ENCODE results near the gene GRIPAP1. TPM values are rescaled to one million over a fixed set of nuclear protein-coding genes. Genes with fewer than 3 reads are reported as not detected.
A peak's percentile ranks its signal among the peaks of the same experiment; 100 is the strongest.

GRIPAP1 gene
- total RNA-seq = 15.8 and 24.6 TPM in 2 replicates

DNA sequence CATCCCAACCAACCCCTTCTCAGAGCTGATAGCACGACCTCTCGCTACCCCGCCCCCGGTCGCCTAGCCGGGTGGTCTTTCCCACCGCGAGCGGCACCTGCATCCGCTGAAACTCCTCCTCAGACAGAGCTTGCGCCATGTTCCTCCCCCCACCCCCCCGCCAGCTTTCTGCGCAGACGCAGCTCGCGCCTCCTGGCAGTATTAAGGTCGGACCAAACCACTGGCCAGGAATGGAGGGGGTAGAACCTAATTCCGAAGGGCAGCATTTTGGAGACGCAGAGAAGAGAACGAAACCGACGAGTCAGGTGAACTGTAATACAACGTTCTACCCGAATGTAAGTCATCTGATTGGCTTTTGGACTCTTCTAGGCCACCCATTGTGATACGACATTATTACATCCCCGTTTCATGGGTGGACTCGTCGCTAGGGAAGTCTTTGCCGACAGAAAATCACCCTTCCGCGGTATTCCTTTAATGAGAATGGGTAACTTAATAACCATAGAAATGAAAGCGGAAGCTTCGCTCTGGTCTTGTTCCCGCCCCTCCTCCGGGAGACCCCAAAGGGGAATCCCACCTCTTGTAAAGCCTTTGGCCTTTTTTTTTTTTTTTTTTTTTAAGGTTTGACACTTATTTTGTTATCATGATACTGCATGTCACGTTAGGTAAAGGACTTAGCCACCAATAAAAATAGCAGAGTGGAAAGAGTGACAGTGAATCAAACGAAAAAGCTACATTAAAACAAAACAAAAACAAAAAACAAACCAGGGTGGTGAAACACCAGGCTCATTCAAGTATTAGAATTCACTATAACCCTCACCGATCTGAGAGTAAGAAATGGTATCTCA, at the start of gene GRIPAP1:
Gene GRIPAP1, minus strand, starts transcription at position 174 of the 845 bp plus-strand sequence. Its CDS starts 35 bp downstream, at position 139.
- DNase-seq (ENCODE audit: low read depth) = peak; percentile 89
- peak within 1 kb of the TSS; percentile 84 for H3K4me3 ChIP-seq (ENCODE audit: low read depth, low read length)
- TF ChIP-seq, protein P1, sequence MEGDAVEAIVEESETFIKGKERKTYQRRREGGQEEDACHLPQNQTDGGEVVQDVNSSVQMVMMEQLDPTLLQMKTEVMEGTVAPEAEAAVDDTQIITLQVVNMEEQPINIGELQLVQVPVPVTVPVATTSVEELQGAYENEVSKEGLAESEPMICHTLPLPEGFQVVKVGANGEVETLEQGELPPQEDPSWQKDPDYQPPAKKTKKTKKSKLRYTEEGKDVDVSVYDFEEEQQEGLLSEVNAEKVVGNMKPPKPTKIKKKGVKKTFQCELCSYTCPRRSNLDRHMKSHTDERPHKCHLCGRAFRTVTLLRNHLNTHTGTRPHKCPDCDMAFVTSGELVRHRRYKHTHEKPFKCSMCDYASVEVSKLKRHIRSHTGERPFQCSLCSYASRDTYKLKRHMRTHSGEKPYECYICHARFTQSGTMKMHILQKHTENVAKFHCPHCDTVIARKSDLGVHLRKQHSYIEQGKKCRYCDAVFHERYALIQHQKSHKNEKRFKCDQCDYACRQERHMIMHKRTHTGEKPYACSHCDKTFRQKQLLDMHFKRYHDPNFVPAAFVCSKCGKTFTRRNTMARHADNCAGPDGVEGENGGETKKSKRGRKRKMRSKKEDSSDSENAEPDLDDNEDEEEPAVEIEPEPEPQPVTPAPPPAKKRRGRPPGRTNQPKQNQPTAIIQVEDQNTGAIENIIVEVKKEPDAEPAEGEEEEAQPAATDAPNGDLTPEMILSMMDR (conservative IDR thresholded peaks at IDR 0.05; ENCODE audit: low read depth, low read length) = no peak

DNA sequence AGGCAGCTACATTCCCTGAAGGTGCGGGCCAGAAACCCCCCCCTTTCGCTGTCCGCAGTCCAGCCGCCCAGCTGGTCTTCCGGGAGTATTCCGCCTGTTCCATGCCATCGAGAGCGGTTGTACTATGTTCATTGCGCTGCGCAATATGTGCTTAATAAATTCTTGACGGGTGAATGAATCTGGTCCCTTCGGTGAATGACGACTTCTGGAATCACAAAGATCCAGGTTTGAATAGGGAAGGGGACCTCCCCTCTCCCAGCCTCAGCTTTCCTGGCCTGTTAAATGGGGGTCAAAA, 41.9 kb upstream of the GRIPAP1 start:
- TF ChIP-seq, protein P1 (conservative IDR thresholded peaks at IDR 0.05; ENCODE audit: low read depth, low read length) = no peak
- DNase-seq (ENCODE audit: low read depth) = no peak
- H3K4me3 ChIP-seq (ENCODE audit: low read depth, low read length) = peak overlapping the region; percentile 62

DNA sequence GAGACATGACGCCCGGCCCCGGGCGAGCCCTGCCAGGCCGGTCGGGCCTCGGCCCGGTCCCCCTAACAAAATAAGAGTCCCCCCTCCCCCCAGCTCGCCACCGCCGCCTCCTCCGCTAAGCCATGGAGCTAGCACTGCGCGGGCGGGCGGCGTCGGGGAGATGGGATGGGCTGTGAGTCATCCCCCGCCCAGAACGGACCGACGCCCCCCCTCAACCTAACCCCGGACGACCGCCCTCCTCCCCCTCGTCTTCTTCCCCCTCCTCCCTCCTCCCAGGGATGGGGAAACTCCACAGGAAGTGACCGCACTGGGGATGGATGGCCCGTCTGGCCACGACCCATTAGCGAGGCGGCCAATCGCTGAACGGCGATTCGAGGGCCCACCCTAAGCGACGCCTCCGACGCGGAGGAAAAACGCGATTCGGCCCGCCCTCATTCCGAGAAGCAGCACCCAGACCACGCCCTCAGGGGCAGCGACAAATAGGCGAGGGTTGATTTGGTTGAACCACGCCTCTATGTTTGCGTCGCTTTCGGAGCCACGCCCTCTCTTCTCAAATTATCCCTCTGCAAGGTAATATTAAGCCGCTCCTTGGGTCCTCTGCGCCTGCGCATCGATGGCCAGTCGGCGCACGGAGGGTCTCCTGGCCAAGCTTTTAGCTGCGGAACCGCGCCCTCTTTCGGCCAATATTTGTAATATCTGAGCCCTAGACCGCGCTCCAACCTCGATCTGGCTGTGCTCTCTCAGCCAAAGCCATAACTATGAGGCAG, 41.3 kb upstream of the GRIPAP1 start, which contains the start of gene TFE3:
Gene TFE3, minus strand, starts transcription at position 138 of the 767 bp plus-strand sequence. Its CDS starts 131 bp downstream, at position 7.
- TF ChIP-seq, protein P1 (conservative IDR thresholded peaks at IDR 0.05; ENCODE audit: low read depth, low read length) = peak; percentile 56
- DNase-seq (ENCODE audit: low read depth) = peak; percentile 84
- peak within 1 kb of the TSS; percentile 75 for H3K4me3 ChIP-seq (ENCODE audit: low read depth, low read length)

- DNase-seq (ENCODE audit: low read depth) = no peak
- H3K4me3 ChIP-seq (ENCODE audit: low read depth, low read length) = peak overlapping the region; percentile 75
- TF ChIP-seq, protein P1 (conservative IDR thresholded peaks at IDR 0.05; ENCODE audit: low read depth, low read length) = no peak
These were observed 40.6 kb upstream of the GRIPAP1 start for GRCh38 chrX:49042581-49043219.

DNA sequence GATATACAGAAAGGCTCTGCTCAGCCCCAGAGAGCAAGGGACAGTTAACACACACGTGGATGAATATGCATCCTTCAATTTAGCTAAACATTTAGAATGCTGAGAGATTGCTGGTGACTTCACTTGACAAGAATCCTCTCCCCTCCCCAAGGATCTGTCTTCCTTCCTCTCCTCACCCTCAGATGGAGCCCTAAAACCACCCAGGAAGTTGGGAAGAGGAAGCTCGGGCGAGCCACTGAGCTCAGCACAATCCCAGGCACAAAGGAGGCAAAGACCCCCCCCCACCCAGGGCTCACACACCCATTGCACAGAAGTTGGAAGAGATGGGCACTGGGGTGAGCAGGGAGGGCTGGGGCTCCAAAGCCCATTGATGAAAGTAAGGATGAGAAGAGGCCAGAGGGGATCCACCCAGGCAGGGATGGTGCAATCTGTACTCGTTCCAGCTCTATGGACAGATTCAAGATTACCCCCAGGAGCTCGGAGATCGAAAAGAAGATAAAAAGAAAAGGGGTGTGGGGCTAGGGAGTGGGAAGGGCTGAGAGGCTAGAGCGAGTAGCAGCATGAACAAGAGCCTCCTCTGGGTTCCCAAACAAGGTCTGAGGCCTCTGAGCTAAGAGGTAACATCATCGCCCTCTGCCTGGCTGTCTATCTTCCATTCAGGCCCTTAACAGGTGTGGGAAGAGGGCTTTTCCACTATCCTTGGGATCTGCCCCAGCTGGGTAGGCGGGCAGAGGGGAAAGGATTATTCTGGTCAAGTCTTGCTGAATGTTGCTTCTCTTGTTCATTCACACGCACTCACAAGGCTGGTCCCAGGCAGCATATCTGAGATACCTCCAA, 39.9 kb upstream of the GRIPAP1 start:
- no peak for DNase-seq (ENCODE audit: low read depth)
- H3K4me3 ChIP-seq (ENCODE audit: low read depth, low read length) = peak overlapping the region; percentile 75
- TF ChIP-seq, protein P1 (conservative IDR thresholded peaks at IDR 0.05; ENCODE audit: low read depth, low read length) = no peak

DNA sequence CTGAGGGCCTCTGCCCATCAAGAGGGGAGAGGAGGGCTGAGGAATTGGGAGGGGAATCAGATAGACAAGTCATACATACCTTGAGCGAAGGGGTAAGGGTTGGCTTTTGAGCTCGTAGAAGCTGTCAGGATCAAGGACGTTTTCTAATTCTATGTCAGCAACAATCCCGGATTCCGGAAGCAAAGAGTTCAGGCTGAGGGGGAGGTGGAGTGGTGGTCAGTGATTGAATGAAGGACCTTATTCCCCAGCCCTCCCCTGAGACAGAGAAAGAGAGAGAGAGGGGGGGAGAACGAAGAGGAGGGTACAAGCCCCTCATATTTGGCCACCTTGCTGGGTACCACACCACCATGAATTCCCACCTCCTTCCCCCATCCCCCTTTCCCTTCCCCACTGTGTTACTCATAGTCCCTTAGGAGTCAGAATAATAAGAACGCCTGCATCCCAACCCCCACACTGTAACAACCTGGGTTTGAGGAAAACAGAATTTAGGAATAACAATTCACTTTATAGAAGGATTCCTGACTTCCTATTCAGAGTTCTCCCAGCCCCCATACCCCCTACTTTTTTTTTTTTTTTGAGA, 38.4 kb upstream of the GRIPAP1 start:
- TF ChIP-seq, protein P1 (conservative IDR thresholded peaks at IDR 0.05; ENCODE audit: low read depth, low read length) = no peak
- no peak for DNase-seq (ENCODE audit: low read depth)
- peak overlapping the region; percentile 75 for H3K4me3 ChIP-seq (ENCODE audit: low read depth, low read length)

Data from epithelial cell of proximal tubule (primary cell).